NCI-H82 (cell line): ENCODE measurements around the gene CXorf65.

Experiments
- DNase-seq: peaks from one replicate; lab custom pipeline; 2025; lab: John Stamatoyannopoulos, UW

Gene CXorf65

DNA sequence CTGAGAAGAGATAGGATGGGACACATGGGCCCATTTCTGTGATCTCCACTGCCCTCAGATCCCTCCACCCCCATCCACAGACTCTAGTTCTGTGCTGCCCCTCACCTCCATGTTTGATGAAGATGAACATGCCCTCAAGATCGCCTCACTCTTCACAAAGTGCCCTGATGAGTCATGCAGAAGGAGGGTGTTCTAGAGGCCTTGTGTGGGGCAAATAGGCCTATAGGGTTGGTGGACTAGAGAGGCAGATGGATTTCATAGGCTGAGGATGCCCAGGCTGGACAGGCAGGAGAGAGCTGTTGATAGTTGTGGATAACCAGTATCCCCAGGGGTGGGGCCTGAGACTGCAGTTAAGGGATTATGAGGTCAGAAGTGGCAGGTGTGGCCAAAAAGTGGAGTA, at the start of gene CXorf65:
Gene CXorf65, minus strand, starts transcription at position 314 of the 400 bp plus-strand sequence. Its CDS starts 184 bp downstream, at position 130.
- DNase-seq: peak; percentile 22

DNA sequence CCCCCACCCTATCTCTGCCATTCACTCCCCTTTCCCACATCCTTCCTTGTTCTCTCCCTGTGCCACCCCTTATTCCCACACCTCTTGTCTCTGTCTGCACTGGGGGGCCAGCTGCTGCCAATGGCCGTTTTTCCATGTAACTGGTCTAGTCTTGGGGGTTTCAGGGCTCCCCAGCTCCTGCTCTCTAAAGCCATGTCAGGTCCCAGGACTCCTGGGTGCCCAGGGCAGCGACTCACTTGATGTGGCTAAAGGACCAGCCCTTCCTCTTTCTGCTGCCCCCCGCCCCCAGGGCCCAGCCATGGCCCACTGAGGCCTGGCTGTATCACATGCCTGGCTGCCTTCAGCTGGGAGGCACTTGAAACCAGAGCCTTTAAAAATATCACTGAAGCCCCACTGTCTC, 48.1 kb upstream of the CXorf65 start:
- no peak for DNase-seq

DNA sequence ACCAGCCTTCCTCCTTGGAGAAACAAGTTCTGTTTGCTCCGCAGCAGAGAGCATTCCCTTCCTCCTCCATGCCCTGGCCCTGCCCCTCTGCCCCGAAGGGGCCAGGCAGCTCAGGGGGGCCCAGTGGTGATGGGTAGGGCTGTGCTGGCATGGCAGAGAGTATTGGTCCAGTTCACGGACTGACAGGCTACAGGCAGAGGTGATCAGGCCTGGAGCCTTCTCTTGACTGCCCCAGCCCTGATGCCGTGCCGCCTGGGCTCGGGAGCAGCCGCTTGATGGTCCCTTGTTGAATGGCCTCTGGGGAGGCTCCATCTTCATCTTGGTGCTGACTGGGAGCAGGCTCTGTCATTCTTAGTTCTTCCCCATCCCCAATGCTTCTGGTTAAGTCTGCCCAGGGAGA, 47.7 kb upstream of the CXorf65 start:
- DNase-seq: no peak

DNA sequence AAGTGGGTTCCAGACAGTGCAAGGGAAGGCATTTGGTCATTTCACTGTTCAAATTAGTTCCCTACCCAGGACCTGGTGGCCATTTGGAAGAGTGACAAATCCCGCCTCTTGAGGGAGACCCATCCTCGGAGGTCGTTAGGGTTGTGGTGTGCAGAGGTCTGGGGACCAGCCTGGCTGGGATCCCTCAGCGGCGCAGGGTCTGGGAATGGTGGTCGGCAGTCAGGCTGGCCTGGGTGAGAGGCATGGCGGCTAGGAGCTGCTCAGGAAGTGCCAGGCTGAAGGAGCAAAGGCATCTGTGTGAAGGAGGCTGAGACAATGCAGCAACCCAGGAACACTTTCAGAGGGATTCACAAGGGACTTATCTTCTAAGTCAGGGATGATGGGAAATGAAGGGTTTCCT, 44.8 kb upstream of the CXorf65 start:
- DNase-seq: no peak

DNA sequence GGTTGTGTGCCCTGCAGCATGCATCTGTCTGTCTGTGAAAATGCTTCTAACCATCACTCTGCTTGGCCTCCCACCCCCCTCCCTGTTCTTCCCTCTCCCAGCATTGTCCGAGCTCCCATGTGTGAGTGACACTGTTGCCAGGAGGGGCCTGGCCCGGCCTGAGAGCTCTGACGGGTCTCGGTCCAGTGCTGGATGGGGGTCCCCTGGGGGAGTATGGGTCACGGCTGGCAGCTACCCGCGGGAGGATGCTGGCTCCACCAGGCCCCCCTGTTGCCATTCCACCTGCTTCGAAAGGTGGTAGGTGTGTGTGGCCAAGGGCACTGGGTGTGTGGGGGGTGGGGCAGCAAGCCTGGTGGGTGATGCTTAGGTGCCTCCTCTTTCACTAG, 41.7 kb upstream of the CXorf65 start:
- no peak for DNase-seq

DNA sequence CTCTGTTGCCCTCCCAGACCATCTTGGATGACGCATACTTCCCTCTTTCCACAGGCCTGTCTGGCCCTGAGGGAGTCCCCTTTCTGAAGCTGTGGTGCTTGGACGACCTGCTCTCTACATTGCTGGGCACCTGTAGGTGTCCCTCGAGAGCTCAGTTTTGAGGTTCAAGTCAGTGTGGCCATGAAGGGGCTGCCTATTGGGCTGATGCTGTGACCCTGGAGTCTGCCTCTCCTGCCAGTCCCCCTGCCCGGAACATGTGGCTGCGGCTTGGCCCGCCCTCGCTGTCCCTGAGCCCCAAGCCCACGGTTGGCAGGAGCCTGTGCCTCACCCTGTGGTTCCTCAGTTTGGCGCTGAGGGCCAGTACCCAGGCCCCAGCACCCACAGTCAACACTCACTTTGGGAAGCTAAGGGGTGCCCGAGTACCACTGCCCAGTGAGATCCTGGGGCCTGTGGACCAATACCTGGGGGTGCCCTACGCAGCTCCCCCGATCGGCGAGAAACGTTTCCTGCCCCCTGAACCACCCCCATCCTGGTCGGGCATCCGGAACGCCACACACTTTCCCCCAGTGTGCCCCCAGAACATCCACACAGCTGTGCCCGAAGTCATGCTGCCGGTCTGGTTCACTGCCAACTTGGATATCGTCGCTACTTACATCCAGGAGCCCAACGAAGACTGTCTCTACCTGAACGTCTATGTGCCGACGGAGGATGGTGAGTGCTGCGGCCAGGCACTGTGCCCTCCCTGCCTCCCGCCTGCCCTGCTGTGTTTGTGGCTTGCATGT, 41.1 kb upstream of the CXorf65 start:
- DNase-seq: no peak

DNA sequence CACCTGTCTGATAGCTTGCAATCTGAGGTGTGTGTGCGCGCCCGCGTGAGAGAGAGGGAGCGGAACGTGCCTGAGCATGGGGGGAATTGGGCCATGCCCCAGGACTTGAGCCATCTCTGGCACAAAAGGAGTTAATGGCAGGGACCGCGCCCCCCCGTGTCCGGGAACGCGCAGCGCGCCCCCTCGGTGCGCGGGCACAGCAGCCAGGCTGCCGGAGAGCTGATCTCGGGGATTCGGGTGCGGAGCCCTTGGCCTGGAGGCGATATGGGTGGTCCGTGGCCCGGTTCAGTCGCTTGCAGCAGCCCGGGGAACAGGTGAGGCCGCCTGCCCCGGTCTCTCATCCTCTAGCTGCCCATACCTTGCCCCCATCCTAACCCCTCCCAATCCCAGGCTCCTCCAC, 38.1 kb upstream of the CXorf65 start, which contains the start of gene NLGN3:
Gene NLGN3, plus strand, starts transcription at position 191 of the 400 bp plus-strand sequence. CDS start 2,909 bp downstream, outside the sequence.
- DNase-seq: peak; percentile 6

DNA sequence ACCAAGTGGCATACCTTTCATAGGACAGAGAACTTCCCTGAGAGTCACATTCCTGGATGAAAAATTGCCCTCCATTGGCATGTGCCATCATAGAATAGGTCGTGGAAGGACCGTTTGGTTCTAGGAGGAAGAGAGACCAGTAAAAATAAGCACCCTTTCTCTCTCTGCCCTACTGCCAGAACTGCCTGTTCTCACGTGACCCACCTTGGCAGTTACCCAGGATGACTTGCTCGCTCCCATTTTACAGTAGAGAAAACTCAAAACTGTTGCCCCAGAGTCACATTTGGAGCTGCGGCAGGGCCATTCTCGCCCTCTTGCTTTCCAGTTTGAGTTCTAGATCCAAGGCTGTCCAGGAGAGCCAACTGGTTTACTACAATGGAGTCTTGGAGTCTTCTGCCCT, 37.0 kb upstream of the CXorf65 start:
- no peak for DNase-seq

DNA sequence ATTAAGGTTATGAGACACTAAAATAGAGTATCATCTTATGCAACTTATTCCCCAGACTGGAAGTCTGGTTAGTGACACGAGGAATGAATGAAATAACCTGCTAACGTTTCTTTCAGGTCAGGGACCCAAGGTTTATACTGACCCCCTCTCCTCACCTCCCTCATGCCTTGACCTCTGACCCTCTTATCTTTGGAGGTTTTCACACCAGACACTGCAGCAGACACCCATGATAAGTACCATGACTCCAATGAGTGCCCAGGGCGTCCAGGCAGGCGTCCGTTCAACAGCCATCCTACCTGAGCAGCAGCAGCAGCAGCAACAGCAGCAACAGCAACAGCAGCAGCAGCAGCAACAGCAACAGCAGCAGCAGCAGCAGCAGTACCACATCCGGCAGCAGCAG, 33.9 kb upstream of the CXorf65 start:
- no peak for DNase-seq

DNA sequence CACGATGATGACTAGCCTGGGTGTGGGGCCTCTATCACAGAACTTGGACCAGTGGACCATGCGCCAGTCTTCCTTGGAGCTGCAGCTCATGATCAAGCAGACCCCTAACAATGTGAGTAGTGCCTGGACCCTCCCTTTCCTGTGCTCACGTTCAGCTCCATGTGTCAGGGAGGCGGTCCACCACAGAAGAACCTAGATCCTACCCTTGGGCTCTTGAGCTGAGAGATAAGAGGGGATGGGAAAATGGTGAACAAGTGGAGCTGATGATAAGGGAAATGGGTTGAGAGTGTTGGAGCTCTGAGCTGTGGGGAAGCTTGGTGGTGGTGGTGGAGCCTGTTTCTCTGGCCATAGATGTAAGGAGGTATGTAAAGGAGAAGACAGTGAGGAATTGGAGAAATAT, 25.0 kb upstream of the CXorf65 start:
- no peak for DNase-seq

DNA sequence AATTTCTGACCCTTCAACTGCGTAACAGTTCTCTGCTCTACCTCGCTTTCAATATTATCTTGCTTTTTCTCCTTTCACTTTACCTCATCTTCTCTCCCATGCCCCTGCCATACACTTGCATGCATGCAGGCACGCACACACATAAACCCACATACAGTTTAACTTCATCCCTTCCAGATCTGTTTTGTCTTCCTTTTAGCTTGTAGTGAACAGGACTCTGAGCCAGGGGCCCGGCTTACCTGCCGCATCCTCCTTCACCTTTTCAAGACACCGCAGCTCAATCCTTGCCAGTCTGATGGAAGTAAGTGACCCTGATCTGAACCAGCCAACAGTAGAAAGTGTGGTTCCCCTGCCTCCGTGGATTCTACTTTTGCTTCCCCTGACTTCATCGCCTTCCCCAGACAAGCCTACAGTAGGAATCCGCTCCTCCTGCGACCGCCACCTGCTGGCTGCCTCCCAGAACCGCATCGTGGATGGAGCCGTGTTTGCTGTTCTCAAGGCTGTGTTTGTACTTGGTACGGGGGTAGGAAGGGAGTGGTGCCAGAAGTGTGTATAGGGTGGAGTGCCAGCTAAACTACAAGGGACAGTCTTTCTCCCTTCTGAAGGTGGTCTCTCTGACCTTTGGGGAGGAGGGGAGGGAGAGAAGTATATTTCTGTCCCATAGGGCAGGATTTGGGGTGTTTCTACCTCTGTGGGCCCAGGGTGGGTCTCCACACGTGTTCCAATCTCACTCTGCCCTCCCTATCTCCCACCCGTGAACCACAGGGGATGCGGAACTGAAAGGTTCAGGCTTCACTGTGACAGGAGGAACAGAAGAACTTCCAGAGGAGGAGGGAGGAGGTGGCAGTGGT, 22.6 kb upstream of the CXorf65 start:
- peak; percentile 72 for DNase-seq

DNA sequence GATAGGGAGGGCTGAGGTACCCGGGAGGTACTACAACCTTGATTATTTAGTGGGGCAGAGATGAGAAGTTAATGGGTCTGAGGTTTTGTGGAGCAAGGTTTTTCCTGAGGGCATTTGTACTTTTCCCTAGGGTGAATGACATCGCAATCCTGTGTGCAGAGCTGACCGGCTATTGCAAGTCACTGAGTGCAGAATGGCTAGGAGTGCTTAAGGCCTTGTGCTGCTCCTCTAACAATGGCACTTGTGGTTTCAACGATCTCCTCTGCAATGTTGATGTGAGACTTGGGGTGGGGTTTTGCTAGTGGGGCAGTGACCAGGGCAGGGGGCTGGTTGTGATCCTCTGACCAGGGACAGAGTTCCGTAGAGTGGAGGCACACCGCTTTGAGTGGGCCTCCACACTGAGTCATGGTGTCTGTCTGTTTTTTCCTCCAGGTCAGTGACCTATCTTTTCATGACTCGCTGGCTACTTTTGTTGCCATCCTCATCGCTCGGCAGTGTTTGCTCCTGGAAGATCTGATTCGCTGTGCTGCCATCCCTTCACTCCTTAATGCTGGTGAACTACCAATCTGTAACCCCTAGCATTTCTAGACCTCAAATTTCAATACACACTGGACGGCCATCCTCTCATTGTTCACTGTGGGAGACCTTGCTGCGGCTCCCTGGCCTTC, 21.8 kb upstream of the CXorf65 start:
- DNase-seq: no peak

DNA sequence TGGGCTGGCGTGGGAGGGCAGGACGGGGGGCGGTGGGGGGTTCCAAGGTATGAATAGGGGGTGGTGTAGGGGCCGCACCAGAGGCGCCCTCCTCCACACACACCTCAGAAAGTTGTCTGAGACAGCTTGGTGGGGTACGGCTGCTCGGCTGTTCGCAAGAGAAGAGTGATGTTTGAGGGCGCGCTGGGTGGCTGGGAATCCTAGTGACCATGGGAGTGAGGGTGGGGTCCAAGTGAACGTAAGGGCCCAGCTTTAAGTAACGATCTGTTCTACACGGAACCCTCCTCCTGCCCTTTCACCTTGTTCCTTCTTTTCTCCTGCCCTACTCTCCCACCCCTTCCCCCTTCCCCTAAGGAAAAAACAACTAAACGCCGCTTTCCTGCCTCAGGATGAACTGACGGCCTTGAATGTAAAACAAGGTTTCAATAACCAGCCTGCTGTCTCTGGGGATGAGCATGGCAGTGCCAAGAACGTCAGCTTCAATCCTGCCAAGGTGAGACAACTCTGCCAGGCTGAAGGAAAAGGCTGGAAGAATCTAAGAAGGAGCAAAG, 12.5 kb upstream of the CXorf65 start:
- peak; percentile 25 for DNase-seq

DNA sequence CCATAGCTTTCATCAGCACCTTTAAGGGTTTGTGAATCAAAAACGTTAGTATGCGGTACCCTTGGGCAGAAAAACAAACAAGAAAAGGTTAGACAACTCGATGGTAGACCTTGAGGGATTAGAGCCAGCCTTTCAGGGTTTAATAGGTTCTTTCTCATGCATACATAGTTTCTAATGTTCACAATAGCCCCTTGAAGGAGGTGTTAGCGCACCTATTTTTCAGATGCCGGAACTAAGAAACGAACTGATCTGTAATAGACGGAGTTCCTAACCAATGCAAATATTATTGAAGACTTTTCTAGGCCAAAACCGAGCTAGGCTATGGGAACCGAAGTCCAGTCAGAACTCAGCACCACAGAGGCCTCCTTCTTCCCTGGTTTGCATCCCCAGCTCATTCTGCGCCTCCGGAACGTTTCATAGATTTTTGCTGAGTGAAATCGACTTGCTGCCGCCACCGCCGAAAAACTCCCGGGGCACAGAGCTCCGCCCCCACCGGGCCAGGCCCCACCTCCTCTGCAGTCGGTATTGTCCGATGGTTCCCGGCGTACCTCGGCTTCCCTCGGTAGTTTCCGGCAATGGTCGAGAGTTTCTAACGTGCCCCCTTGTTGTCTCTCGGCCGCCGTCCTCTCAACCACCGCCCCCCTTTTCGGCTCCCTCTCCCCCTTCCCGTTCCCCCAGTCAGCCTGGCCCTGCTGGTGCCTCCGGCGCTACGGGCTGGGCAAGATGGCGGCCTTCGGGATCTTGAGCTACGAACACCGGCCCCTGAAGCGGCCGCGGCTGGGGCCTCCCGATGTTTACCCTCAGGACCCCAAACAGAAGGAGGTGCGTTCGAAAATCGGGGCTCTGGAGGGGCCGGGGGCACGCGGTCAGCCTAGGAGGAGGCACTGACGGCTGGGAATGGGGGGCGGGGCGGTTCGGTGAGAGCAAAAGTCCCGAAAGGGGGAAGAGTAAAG, 11.8 kb upstream of the CXorf65 start, which contains the start of gene MED12:
Gene MED12, plus strand, starts transcription at position 565 of the 953 bp plus-strand sequence. Its CDS starts 159 bp downstream, at position 724.
- peak; percentile 89 for DNase-seq

DNA sequence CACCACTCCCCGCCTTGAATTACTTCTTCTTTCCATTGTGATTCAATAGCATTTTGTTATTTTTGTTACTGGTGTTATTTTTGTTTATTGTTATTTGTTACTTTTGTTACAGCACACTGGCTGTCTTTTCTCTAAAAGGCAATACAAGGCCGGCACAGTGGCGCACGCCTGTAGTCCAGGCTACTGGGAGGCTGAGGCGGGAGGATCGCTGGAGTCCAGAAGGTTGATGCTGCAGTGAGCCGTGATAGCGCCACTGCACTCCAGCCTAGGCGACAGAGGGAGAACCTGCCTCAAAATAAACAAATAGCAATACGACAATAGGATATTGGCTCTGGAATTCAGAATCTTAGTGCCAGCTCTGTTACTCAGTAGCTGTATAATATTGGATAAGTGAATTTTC, 10.8 kb upstream of the CXorf65 start:
- no peak for DNase-seq

DNA sequence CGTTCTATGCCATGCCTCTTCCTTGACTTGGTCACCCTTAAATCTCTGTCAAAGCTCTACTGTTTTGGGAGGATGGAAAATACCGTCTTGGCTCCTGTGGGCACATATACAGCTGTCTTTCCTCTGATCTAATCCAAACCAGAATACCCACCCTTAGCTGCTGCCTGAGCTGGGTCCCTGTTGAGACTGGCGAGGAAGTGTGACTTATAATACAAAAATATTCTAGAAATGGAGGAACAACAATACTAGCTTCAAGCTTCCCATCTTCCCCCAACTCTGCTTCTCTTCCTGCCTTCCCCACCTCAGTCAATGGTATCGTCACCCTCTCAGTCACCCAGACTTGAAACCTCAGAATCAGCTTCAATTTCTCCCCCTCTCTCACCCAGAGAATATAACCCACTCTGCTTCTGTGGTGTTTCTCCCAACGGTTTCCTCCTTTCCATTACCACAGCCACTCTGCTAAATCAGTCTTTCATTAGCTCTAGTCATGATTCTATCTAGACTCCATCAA, 5.4 kb upstream of the CXorf65 start:
- no peak for DNase-seq

DNA sequence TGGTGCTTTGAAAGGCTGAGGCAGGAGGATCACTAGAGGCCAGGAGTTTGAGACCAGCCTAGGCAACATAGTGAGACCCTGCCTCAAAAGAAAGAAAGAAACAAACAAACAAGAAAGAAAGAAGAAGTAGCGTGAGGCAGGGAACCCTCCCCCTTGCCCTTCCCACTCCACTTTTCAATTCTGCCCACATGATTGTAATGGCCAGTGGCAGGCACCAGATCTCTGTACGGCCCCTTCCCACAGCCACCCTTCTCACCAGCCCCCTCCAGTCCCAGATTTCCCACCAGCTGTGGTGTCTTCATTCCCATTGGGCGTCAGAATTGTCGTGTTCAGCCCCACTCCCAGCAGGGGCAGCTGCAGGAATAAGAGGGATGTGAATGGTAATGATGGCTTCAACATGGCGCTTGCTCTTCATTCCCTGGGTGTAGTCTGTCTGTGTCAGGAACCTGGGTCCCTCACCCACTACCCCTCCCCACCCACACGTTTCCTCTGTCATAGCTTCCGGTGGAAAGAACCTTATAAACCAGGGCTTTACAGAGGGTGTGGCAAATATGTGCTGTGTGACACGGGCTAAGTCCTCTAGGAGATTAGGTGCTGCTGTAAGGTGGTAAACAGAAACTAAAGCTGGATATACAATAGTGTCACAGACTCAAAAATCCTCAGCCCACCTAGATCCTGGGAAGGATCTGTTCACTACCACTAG, 4.8 kb upstream of the CXorf65 start, which contains the start of gene IL2RG:
Gene IL2RG, minus strand, starts transcription at position 437 of the 703 bp plus-strand sequence. Its CDS starts 38 bp downstream, at position 399.
- peak; percentile 40 for DNase-seq

DNA sequence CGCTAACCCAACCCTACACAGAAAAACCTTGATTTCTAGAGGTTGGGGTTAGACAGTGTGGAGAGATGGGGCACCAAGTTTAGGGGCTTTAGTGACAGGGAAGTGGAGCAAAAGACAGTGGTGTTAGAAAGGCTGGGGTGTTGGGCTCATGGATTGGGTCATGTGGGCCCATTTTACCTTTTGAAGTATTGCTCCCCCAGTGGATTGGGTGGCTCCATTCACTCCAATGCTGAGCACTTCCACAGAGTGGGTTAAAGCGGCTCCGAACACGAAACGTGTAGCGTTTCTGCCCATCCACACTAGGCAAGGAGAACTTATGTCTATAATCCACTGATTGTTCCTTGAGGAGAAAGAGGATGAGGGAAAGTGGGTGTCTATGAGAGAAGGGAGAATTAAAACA, 2.5 kb upstream of the CXorf65 start:
- no peak for DNase-seq

DNA sequence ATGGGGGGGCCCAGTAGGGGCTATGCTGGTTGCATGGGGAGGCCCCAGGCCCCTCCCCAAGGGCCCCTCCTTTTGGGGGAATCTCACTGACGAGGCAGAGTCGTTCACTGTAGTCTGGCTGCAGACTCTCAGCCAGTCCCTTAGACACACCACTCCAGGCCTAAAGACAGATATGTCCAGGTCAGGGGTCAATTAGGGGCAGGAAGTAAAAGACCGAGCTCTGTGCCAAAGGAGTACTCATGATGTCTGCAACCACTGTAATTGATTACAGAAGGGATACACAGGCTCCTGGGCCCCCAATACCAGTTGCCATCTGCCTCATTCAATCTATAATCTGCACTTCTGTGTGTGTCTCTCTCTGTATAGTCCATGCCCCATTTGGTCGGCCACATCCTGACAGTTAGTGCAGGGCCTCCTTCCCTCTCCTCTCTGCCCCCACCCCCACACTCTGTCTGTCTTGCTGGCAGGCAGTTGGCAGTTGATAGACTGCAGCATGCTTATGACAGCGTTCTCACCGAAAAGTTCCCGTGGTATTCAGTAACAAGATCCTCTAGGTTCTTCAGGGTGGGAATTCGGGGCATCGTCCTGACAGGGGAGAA, 1.3 kb upstream of the CXorf65 start:
- DNase-seq: peak; percentile 35
